ENCODE data around the gene PNPLA6. TPM values are rescaled to one million over a fixed set of nuclear protein-coding genes. Genes with fewer than 3 reads are reported as not detected.

The PNPLA6 gene
- polyA plus RNA-seq, 1 of the 3 experiments (the other 2 are of a cell fraction): 90.5 TPM

DNA sequence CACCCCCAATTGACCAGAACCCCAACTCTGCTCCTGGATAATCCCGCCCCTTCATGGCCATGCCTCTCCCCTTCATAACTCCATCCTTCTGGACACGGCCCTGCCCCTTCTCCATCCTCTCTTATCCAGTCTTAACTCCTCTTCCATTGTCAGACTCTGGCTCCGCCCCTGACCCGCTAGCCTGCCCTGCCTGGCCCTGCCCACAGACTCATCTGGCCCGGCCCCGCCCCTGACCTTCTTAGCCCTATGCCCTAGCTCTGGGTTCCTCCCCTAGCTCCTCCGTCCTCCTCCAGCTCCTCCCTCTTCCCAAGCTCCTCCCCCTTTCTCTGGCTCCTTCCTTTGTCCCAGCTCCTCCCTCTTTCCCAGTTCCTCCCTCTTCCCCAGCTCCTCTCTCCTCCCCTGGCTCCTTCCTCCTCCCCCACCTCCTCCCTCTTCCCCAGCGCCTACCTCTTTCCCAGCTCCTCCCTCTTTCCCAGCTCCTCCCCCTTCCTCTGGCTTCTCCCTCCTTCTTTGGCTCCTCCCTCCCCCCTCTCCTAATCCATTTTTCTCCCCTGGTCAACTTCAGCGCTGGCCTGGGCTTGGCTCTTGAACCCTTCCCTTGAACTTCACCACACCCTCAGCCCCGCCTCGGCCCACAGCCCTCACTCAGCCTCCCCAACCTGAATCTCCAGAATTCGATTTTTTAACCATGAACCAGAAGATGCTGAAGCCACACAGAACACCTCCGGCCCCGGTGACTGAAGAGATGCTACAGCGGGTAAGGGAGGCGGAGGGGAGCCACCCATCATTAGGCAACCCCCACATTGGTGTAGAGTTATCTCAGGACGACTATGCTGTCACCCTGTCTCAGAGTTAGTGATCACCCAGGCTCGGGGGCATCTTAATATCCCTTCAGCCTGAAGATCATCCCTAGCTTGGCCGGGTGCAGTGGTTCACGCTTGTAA is 28.9 kb upstream of the PNPLA6 start (continued):
- TF ChIP-seq RFX5 (IDR thresholded peaks at IDR 0.05; ENCODE audit: low read length) (no peak), FOSL2 (IDR thresholded peaks at IDR 0.05; ENCODE audit: borderline replicate concordance, low read depth) (no peak), MEF2A (IDR thresholded peaks at IDR 0.05; ENCODE audit: borderline replicate concordance, low read depth) (no peak)

DNA sequence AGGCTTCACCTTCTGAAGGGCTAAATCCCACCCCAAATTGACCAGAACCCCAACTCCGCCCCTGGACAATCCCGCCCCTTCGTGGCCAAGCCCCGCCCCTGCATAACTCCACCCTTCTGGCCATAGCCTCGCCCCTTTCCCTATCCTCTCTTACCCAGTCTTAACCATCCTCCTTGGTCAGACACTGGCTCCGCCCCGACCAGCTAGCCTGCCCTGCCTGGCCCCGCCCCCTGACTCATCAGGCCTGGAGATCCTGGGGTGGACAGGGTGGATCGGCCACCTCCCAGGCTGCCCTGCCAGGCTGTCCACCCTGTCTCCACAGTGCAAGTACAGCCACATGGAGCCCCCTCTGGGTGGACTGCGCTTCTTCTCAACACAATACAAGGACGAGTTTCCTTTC is 27.6 kb upstream of the PNPLA6 start:
- peaks cover 0 to 13% of the 10 kb centered on the region in 2 experiments; a peak in 1 of 4 replicates for H3K4me1 ChIP-seq (ENCODE audit: control insufficient read depth in 1 of 2, insufficient read depth in 2 of 2, low read depth in 1 of 2, low read length in 1 of 2)

DNA sequence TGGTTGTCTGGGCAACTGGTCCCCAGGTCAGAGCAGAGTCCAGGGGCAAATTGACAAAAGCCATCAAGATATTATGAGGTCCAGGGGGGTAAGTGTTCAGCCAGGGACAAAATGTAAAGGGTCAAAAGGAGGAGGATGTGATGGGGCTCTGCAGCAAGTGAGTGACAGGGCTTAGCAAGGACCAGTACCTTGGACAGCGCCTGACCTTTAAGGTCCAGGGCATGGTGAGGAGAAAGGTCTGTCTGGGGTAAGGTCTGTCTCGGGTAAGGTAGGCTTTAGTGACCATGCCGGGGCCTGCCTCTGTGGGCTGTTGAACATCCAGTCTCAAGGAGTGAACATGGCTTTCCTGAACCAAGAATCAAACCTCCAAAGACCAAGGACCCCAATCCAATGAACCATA is 25.9 kb upstream of the PNPLA6 start:
- Histone ChIP-seq H4K20me1 (ENCODE audit: insufficient read depth) (no peaks in the 10 kb centered on the region), H3K9me2 (no peaks in the 10 kb centered on the region), H3K9ac (no peak overlapping the region), H3K36me3 (replicated peaks in 1 of 2; ENCODE audit: control insufficient read depth in 1 of 2, insufficient read depth in 2 of 2, low read length in 1 of 2) (no peaks in the 10 kb centered on the region), H3K4me3 (ENCODE audit: low read depth in 2 of 2, low read length in 1 of 2) (no peak overlapping the region), H3K4me2 (no peak overlapping the region), H3K9me3 (no peaks in the 10 kb centered on the region), H3K79me2 (ENCODE audit: insufficient read depth) (no peaks in the 10 kb centered on the region), H3K4me1 (ENCODE audit: control insufficient read depth in 1 of 2, insufficient read depth in 2 of 2, low read depth in 1 of 2, low read length in 1 of 2) (peaks cover 0 to 17% of the 10 kb centered on the region in 2 experiments; a peak in 1 of 4 replicates), H2AFZ (ENCODE audit: low read depth) (no peak overlapping the region), H3K27ac (ENCODE audit: low read depth in 2 of 2, low read length in 1 of 2) (no peak overlapping the region), H3F3A (replicated peaks; ENCODE audit: insufficient read depth) (peaks cover 10% of the 10 kb centered on the region), H3K27me3 (ENCODE audit: insufficient read depth) (no peaks in the 10 kb centered on the region)
- TF ChIP-seq EP300 (IDR thresholded peaks at IDR 0.05; ENCODE audit: borderline replicate concordance in 1 of 2, low read depth in 1 of 2, low read length in 1 of 2): no peak
- no peak for TF ChIP-seq FOXJ3 (CRISPR knock-in tag; IDR thresholded peaks at IDR 0.05)
- TF ChIP-seq, protein P1, sequence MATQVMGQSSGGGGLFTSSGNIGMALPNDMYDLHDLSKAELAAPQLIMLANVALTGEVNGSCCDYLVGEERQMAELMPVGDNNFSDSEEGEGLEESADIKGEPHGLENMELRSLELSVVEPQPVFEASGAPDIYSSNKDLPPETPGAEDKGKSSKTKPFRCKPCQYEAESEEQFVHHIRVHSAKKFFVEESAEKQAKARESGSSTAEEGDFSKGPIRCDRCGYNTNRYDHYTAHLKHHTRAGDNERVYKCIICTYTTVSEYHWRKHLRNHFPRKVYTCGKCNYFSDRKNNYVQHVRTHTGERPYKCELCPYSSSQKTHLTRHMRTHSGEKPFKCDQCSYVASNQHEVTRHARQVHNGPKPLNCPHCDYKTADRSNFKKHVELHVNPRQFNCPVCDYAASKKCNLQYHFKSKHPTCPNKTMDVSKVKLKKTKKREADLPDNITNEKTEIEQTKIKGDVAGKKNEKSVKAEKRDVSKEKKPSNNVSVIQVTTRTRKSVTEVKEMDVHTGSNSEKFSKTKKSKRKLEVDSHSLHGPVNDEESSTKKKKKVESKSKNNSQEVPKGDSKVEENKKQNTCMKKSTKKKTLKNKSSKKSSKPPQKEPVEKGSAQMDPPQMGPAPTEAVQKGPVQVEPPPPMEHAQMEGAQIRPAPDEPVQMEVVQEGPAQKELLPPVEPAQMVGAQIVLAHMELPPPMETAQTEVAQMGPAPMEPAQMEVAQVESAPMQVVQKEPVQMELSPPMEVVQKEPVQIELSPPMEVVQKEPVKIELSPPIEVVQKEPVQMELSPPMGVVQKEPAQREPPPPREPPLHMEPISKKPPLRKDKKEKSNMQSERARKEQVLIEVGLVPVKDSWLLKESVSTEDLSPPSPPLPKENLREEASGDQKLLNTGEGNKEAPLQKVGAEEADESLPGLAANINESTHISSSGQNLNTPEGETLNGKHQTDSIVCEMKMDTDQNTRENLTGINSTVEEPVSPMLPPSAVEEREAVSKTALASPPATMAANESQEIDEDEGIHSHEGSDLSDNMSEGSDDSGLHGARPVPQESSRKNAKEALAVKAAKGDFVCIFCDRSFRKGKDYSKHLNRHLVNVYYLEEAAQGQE (IDR thresholded peaks at IDR 0.05; ENCODE audit: low read depth, low read length): peak; percentile 93
- TF ChIP-seq EZH2phosphoT487 (IDR thresholded peaks at IDR 0.05; ENCODE audit: borderline replicate concordance, low read depth): no peak
- DNase-seq: no peak
- ChIA-PET POLR2A (no interaction called here), CTCF (interaction anchor here (2.0 kb wide), 1 partner anchor 13 kb away, joined by 7 read pairs; a partner anchor contains a TSS)
- WGBS (ENCODE audit: low lambda C conversion rate): 73% methylated on average over 2 of the region's 3 CpGs

More for the DNA sequence above, 27.6 kb upstream of the PNPLA6 start:
- Histone ChIP-seq H4K20me1 (ENCODE audit: insufficient read depth) (no peaks in the 10 kb centered on the region), H3K27me3 (ENCODE audit: insufficient read depth) (no peaks in the 10 kb centered on the region), H3K79me2 (ENCODE audit: insufficient read depth) (no peaks in the 10 kb centered on the region), H3K4me3 (ENCODE audit: low read depth in 2 of 2, low read length in 1 of 2) (no peak overlapping the region), H3K4me2 (no peak overlapping the region), H2AFZ (ENCODE audit: low read depth) (peak overlapping the region; percentile 69; the same call in 1 of the 2 replicates), H3K27ac (ENCODE audit: low read depth in 2 of 2, low read length in 1 of 2) (no peak overlapping the region; a peak in 1 of 4 replicates), H3K9ac (no peak overlapping the region), H3K9me3 (no peaks in the 10 kb centered on the region), H3K36me3 (replicated peaks in 1 of 2; ENCODE audit: control insufficient read depth in 1 of 2, insufficient read depth in 2 of 2, low read length in 1 of 2) (no peaks in the 10 kb centered on the region), H3F3A (replicated peaks; ENCODE audit: insufficient read depth) (peaks cover 10% of the 10 kb centered on the region), H3K9me2 (no peaks in the 10 kb centered on the region)
- 18% methylated on average over 7 of the region's 11 CpGs for WGBS (ENCODE audit: low lambda C conversion rate)
- CTCF ChIA-PET: no interaction called here
- POLR2A ChIA-PET: no interaction called here
- TF ChIP-seq, protein P2, sequence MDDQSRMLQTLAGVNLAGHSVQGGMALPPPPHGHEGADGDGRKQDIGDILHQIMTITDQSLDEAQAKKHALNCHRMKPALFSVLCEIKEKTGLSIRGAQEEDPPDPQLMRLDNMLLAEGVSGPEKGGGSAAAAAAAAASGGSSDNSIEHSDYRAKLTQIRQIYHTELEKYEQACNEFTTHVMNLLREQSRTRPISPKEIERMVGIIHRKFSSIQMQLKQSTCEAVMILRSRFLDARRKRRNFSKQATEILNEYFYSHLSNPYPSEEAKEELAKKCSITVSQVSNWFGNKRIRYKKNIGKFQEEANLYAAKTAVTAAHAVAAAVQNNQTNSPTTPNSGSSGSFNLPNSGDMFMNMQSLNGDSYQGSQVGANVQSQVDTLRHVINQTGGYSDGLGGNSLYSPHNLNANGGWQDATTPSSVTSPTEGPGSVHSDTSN (IDR thresholded peaks at IDR 0.05): no peak
- TF ChIP-seq FOSL2 (IDR thresholded peaks at IDR 0.05; ENCODE audit: borderline replicate concordance, low read depth): peak; percentile 36; the same call in 1 of the 2 replicates
- peak; percentile 73 for DNase-seq
